GM12872 (cell line): Measurements from ENCODE around the gene GRK1.

Source experiments
- CTCF ChIP-seq: IDR thresholded peaks from 3 replicates; pipeline ENCODE4 v1.5.1; 2011; ENCODE audit warnings: low read depth, mild to moderate bottlenecking, low read length, moderate library complexity; ENCODE audit not compliant: insufficient read depth

Gene GRK1

GRCh38 chr13:113650275-113650674 lies 16.7 kb upstream of the GRK1 start:
- no peak for TF ChIP-seq CTCF

- no peak for TF ChIP-seq CTCF
Observed at GRCh38 chr13:113650731-113651148, 16.3 kb upstream of the GRK1 start.

GRCh38 chr13:113651511-113652403 lies 15.3 kb upstream of the GRK1 start:
- TF ChIP-seq CTCF: no peak

- TF ChIP-seq CTCF: no peak
Observed at GRCh38 chr13:113652404-113653263, 14.4 kb upstream of the GRK1 start.

DNA sequence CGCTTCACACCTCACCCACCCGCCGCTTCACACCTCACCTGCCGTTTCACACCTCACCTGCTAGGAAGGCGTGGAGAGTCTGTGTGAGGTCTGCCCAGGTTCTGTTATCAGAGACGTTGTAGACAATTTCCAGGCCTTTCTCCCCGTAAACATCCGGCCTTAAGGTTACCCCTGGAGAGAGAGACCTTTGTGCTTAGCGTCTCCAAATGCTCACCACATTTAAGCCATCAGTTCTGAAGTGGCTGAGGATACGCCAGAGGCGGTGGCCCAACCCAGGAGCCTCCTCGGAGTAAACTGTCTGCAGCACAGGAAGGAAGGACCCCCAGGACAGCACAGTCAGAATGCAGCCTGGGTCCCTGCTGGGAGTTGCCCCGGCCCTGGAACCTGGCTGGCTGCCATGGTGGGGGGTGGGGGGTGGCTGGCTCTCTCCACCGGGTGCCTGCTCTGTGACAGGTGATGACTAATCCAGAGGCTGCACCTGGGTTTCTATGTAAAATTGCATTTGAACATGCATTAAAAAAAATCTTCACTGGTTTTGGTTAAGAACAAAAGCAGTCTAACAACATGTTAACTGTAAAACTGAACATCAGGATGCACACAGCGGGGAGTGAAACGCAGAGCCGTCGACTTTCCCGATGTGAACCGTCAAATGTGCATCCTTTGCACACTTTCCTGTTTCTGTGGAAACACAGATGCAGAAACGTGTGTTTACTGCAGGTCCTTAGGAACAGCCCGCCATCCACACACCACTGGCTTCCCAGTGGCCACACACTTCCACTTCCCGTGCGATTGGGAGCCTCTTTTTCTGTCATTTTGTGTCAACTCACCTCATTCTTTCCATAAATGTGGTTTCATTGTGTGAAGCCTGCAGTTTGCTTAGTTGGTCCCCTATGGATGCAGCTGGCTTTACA lies 13.5 kb upstream of the GRK1 start:
- TF ChIP-seq CTCF: no peak

DNA sequence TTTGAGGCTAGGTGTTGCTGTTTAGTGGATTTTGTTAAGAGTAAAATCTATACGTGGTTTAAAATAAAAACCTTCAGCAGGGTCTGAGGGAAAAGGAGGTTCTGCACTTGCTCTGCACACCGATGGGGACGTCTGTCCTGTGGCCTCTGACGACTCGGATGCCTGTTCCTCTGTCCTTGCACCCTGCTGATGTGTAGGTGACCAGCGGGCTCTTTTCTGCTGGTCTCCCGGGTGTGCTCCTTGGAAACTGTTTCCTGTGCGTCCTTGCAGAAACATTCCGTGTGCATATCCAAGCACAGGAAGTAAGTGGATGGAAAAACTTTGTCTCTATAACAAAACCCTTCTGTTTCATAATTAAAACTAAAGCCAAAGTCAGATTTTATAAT lies 12.9 kb upstream of the GRK1 start:
- TF ChIP-seq CTCF: no peak
